DMS53 treated with DMSO at 0.1 percent for 48 hours (cell line): ENCODE data around the gene ZSCAN25.
"Not testable (repeated sequence)": the region's sequence is repeated elsewhere in the genome, so short reads cannot be mapped to it uniquely, and the experiment has no call there.

Experiments
- DNase-seq: peaks from one replicate; lab custom pipeline; 2025; ENCODE audit not compliant: unreplicated experiment; lab: John Stamatoyannopoulos, UW

The ZSCAN25 gene

DNA sequence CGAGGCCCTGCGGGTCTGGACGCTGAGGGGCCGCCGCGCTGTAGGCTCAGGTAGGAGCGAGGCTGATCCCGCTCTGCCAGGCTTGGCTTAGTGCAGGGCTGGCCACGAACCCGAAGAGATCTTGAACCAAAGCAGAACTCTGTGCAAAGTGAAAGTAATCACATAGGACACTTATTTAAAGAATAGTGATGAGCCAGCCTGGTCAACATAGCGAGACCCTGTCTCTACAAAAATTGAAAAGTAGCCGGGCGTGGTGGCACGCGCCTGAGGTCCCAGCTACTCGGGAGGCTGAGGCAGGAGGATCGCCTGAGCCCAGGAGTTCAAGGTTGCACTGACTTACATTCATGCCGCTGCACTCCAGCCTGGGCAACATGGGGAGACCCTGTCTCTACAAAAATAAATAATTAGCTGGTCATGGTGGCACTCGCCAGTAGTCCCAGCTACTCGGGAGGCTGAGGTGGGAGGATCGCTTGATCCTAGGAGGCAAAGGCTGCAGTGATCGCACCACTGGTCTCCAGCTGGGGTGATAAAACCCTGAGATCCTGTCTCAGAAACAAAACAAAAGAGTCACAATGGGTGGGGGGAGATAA is 541 bp downstream of the ZSCAN25 start:
- DNase-seq, result no peak

DNA sequence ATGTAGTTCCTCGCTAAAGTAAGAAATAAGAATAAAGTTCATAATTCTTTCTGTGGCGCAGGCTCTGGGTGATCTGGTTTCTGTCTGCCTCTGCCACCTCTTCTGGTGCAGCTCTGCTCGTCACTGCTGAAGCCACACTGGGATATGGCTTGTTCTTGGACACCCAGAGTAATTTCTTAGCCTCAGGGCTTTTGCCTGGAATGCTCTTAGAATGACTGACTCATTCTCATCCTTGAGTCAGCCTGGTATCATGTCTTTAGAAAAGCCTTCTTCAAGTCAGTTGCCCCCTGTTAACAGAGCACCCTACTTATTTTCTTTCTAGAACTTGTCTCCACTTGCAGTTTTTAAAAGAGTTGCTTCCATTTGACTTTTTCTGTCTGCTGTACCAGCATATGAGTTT is 2.0 kb downstream of the ZSCAN25 start:
- no peak for DNase-seq

DNA sequence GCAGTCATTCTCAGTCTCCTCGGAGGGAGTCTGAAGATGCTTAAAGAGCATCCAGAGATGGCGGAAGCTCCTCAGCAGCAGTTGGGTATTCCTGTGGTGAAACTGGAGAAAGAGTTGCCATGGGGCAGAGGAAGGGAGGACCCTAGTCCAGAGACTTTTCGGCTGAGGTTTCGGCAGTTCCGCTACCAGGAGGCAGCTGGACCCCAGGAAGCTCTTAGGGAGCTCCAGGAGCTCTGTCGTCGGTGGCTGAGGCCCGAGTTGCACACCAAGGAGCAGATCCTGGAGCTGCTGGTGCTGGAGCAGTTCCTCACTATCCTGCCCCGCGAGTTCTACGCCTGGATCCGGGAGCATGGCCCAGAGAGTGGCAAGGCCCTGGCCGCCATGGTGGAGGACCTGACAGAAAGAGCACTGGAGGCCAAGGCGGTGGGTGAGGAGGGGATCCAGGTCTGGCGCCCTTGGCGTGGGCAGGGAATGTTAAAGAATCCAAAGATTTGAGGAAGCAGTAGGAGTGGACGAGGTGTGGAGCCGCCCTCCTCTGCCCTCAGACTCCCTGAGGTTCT is 2.9 kb downstream of the ZSCAN25 start:
- no peak for DNase-seq

DNA sequence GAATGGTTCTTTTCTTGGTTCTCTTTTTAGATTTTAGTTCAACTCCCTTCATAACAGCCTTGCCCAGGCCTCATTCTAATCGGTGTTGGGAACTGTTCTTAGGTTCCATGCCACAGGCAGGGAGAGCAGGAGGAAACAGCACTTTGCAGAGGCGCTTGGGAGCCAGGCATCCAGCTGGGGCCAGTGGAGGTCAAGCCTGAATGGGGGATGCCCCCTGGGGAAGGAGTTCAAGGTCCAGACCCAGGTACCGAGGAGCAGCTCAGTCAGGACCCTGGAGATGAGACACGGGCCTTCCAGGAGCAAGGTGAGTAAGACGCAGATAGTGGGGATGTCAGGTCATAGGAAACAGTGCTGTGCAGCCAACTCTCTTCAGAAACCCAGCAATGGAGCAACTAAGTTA is 4.5 kb downstream of the ZSCAN25 start:
- DNase-seq, result no peak

DNA sequence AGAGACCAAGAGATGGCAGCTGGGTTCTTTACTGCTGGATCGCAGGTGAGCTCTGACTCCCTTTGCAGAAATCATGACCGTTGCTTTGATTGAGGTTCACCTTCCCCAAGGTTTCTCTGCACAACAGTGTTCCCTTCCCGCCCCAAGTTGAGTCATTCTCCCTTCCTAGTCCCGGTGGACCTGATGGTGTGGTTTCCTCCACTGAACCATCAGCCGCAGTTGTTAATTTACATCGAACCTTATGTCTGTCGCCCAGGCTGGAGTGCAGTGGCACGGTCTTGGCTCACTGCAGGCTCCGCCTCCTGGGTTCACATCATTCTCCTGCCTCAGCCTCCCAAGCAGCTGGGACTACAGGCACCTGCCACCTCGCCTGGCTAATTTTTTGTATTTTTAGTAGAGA is 5.8 kb downstream of the ZSCAN25 start:
- DNase-seq, result no peak

DNA sequence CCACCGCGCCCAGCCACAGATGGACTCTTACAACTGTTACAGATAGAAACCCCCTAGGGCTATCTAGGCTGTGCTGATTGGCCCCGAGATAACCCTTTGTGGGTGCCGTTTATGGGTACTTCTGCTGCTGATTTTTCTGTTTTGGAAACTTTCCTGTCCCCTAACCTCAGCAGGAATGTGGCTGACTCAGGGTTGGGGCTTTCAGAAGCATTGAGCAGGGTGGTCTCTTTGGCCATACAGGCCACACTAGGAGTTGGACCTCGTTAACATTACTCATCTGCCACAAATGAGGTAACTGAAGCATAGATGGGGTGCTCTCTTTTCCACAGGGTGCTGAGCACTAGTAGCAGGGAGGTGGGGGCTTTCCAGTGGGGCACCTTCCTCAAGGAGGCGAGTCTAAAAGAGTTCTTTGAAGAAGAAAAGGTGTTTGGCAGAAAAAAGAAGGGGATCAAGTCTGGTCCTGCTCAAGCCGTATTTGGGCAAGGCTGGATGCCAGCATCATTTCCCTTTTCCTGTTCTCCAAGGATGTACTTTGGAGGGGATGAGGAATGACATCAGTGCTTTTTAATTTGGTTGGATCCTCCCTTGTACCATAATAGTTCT is 6.4 kb downstream of the ZSCAN25 start:
- DNase-seq, result no peak

DNA sequence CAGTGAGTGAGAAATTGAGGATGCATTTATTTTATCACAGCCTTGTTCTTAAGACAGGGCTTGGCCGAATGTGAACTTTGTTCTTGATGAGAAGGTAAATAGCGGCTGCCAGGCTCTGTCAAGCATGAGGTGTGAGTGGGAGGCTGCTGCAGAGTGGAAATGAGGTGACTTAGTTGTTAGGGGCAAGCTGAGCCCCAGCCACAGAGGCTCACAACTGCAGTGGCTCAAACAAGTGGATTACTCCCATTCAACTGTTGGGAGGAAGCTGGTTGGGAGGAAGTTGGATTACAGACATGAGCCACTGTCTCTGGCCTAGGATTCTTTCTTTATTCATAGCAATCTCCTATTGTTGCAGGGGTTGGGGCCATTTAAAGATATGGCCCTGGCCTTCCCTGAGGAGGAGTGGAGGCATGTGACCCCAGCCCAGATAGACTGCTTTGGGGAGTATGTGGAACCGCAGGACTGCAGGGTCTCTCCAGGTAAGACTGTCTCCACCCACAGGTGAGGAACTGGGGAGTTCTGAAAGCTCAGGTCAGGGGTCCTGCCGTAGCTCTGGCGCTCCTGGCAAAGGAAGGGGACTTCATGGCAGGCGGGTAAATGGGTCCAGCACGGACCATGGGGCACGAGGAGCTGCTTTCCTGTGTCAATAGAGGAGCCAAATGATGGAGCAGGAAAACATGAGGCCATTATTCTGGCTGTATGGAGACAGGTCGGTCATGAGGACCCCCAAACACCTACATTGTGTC is 7.1 kb downstream of the ZSCAN25 start:
- DNase-seq, result no peak

DNA sequence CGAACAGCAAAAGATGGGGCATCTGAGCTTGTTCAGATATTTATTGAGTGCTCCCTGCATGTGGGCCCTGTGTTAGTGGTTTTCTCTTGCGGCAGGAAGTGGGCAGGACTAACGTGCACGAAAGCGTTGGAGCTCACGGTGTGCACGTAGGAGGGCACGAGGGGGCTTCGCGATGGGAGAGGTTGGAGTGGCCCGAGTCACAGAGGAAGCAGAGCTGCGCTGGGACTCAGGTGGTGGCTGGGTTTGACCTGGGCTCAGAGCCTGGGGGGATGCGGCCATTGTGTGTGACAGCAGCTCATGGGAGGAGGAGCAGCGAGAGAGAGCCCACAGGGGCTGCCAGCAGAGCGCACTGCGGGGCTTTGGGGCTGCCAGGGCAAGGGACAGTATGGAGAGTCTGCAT is 7.7 kb downstream of the ZSCAN25 start:
- DNase-seq, result no peak

DNA sequence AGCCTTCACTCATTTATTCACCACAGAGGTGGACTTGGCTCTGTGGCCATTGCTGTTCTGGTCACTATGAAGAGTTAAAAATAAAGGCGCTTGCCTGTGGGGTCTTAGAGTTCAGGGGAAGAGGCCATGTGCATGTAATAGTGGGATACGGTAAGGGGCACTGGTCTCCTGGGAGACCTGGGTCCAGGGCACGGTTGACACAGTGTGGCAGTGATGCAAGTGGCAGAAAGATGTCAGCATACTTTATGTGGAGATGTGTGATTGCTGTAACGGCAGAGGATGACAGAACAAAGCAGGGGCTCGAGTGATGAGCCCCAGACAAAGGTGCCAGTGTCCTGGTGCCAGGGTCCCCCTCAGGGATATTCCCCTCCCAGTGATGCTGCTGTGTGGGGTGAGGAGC is 8.6 kb downstream of the ZSCAN25 start:
- no peak for DNase-seq

DNA sequence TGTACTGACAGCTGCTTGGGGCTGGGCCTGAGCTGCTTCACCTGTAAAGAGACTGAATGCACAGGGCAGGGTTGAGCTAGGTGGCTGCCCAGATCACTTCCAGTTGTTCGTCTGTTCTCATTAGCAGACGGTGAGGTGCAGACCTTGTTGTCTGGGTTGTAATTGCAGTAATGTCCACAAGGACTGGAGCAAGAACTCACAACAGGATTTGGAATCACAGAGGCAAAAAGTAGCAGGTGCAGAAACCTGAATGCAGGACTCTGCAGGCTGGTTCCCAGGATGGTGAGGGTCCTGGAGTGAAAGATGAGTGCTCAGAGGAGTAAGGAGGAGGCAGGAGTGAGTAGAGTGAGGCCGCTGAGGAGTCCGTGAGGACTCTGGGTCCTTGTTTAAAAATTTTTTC is 9.2 kb downstream of the ZSCAN25 start:
- no peak for DNase-seq

DNA sequence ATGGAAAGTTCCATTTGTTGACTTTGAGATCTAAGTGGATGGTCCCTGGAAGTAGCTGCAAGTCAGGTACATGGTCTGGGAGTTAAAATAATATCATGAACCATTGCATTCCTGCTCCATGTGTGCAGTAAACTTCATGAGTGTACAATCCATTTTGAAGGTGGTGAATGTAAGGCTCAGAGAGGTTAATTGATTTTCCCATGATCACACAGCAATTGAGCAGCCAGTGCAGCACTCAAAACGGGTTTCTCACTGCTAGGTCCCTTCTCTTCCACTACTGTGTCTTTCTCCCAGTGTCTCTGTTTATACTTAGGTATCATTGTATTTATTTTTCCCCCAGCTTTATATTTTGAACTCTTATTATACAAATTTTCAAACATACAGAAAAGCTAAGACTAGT is 9.9 kb downstream of the ZSCAN25 start:
- DNase-seq, result no peak

DNA sequence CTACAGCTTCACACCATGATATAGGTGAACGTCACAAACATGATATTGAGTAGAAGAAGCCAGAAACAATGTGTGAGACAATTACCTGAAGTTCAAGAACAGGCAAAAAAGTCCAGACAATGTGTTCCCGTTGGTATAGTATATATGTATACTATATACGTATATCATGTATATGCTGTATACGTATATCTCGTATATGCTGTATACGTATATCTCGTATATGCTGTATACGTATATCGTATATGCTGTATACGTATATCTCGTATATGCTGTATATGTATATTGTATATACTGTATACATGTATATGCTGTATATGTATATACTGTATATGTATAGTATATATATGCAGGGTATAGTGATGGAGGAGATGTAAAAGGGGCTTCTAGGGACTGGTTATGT is 10.8 kb downstream of the ZSCAN25 start:
- DNase-seq, result no peak

DNA sequence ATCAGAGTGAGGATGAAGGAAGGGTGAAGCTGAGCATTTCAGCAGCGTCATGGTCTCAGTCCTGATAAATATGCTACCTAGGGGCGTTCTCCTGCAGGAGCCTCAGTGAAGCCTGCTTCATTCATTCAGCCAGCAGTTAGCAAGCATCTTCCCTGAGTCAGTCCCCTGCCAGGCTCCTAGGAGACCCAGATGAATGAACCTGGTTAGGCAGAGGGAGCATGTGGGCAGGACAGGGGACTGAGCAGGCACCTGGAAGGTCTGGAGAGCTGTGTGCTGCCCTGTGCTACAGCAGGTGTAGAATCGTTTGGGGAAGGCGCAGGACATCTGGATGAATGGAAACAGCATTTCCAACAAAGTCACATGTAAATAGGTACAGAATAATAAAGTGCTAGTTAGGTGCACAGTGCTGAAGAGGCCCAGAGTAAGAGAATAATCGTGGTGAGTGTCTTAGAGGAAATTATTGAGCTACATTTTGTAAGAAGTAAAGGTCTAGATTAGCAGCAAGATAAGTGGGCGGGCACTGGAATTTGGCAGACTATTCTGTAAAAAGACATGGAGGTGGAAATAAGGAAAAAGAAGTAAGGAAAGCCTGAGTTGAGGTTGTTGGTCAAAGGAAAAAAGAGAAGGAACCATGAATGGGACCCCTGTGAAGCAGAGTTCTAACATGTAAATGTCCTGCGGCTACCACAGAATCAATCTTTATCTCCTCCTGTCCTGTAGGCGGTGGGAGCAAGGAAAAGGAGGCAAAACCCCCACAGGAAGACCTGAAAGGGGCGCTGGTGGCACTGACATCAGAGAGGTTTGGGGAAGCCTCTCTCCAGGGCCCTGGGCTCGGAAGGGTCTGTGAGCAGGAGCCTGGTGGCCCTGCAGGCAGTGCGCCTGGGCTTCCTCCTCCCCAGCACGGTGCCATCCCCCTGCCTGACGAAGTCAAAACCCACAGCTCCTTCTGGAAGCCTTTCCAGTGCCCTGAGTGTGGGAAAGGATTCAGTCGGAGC is 12.0 kb downstream of the ZSCAN25 start:
- no peak for DNase-seq

DNA sequence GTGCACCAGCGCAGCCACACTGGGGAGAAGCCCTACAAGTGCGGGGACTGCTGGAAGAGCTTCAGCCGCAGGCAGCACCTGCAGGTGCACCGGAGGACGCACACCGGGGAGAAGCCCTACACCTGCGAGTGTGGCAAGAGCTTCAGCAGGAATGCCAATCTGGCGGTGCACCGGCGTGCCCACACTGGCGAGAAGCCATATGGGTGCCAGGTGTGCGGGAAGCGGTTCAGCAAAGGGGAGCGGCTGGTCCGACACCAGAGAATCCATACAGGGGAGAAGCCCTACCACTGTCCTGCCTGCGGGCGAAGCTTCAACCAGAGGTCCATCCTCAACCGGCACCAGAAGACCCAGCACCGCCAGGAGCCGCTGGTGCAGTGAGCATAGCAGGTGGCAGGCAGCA is 12.9 kb downstream of the ZSCAN25 start:
- no peak for DNase-seq

DNA sequence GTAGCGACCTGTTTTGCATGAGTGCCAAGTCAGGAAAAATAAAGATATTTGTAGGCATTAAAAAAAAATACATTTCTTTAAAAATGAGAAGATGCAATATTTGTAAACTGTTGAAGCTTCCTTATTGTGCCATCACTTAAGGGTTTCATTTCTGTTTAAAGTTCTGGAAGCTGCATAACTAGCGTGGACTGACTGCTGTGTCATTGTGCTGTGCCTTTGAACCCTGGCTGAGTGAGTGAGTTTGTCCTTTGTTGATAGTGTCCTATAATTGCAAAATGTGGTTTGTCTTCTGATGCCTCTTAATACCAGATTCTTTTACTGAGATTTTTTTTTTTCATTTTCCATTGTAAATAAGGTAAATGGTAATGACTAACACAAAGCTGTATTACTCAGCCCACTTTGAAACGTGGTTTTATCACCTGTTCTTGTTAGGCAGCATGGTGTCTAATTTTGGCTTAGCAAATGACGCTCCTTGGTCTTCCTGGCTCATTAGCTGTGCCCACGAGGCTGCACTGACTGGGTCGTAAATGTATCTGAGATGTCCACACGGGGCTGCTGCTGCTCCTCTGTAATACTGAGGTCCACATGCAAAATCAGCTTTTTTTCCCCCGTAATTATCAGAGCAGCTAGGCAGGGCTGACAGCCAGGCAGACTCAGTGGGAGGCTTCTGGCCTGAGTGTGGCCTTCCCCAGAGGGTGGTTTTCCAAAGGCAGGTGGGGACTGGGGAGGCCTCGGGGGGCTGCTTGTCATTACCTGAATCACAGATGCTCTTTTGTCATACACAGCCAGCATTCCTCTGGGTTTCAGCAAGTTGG is 14.8 kb downstream of the ZSCAN25 start:
- DNase-seq, result no peak

DNA sequence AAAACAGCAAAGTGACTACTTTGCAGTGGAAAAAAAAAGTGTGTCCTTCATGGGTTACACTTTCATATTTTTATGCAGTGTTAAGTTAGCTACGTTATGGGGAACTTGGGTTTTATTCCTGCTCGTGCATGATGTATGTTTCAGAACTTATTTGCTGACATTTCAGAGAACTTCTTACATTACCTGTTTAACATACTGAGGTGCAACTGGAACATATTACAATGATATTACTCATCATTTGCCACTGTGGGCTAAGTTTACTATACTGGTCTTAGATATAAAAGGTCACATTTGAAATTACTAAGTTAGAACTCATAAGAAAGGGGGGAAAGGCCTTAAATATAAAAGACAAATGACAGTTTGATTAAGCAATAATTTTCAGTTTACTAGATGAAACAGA is 20.7 kb downstream of the ZSCAN25 start:
- DNase-seq, result not testable (repeated sequence)

DNA sequence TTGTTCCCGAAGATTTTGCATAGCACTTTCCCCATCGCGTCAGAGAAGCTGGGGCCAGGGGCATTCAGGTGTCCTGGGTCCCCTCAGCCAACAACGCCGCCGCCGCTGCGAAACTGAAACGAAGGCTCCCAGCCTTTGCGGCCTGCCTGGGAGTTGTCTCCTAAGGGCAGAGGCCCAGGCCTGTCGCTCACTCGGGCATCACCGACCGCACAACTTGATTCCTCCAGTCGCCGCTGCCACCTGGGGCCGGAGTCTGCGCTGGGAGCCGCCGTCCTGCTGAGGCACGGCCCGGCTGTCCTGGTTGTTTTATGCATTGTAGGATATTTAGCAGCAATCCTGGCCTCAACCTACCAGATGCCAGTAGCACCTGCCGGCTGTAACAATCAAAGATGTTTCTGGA is 22.0 kb downstream of the ZSCAN25 start:
- DNase-seq, result no peak

DNA sequence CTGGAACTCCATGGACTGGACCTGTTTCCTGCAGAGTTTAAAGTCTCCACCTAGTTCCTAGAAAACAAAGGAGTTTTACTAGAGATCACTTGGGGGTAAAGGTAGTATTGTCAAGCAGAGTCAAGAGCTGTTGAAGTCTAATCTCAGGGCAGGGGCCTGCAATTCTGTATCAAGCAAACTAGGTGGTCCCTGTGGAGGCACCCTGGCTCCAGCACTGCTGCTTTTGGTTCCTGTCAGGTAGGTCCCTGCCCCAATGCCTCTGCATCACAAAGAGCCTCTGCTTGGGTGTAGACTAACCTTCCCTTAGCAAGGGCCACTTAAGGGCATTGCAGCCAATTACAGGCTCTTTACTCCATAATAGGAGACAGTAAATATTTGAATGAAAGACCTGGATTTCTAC is 22.5 kb downstream of the ZSCAN25 start:
- no peak for DNase-seq

DNA sequence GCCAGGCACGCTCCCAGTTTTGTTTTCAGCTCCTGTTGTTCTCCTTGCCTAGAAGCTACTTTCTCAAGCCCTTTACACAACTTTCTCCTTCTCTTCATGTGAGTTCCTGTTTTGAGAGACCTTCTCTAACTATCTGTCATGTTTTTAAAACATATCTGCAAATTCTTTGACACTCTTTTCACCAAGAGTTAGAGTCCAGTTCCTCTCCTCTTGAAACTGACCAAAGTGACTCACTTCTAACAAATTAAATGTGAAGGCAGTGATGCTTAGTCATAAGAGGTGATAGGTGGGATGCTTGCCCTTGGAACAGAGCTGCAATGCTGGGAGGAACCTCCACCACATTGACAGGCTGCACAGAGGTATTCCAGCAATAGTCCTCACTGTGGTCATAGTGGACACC is 25.3 kb downstream of the ZSCAN25 start:
- no peak for DNase-seq

DNA sequence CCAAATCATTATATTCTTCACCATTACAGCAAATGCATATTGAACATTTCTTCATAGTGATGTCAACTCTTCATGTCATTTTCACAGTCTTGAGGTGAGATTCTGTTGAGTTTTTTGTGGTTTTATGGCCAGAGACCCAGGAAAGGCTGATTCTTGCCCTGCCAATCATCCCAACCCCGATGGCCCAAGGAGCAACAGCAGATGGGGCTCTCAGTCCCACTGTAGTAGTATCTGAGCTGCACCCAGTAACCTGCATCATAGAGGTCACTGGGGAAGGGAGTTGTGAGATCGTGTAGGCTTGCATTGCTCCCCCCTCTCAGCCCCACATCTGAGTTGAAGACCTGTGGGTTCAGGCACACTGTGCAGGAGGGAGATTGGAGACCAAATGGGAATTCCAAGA is 26.7 kb downstream of the ZSCAN25 start:
- no peak for DNase-seq
